Activated naive CD4-positive, alpha-beta T cell treated with anti-CD3 and anti-CD28 coated beads, Interleukin-2, amount 50 U/mL, for 16 hours (primary cell): ENCODE measurements around the gene SPRED2.
"Not testable (repeated sequence)": the region's sequence is repeated elsewhere in the genome, so short reads cannot be mapped to it uniquely, and the experiment has no call there.

Experiments
- DNase-seq: peaks from one replicate; pipeline ENCODE4 v3.0.0-alpha.2; 2020

Gene SPRED2

DNA sequence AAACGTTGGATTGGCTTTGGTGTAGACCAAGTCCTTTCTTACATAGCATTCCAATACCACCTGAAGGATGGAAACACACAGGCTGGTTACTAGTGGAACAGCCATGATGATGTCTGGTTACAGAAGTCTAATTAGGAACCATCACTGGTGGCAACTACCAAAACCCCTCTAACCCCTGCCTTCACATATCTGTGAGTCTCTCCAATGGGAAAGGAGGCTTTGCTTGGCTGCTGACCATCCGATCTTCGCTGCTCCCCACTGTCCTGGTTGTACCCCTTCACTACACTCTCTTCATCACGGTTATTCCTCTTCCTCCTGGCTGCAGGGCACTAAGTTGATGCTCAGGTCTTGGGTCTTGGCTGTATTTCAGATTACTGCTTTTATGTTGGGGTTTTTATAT, 97.7 kb downstream of the SPRED2 start:
- no peak for DNase-seq

DNA sequence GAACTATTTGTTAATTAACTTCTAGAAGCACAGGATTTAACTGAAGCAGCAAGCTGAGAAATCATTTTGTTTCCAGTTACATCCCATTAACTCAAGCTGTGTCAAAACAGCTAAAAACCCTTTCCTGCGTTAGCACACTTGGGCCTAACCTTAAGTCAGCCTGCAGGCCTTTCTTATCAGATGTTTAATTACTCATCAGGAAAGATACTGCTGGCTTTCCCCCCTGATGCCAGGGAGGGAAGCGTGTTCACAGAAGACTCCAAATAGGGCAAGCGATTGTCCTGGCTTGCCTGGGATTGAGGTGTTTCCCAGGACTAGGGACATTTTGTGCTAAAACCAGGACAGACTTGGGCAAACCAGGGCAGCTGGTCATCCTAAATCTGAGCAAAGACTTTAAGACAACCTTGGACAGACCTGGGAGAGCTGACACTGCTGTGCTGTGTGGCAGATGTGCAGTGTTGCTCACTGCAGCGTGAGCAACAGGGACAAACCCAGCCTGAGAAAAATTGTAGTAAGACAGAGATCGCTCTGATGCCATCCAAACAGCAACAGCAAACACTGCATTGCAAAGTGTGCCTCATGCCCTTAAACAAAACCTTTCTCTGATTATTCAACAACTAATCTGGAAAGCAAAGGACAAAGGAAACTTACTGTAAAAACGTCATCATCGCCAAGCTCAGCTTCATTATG, 100.9 kb downstream of the SPRED2 start:
- DNase-seq, result no peak

DNA sequence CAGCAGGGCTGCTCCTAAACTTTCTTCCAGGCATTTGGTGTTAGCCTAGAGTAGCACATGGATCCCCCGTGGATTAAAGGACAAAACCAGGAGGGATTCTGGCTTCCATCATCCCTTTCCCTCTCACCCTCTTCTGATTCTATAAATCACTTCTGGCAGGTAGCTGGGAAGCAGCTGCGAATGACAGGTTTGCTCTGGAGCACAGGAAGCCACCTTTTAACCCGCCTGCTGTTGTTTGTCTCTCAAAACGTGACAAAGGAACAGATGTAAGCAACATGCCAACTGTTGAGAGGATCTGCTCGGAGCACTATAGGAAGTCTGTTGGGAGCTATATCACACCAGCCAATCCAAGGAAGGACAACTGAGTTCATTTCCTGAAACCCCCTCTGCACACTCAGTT, 102.9 kb downstream of the SPRED2 start:
- no peak for DNase-seq

DNA sequence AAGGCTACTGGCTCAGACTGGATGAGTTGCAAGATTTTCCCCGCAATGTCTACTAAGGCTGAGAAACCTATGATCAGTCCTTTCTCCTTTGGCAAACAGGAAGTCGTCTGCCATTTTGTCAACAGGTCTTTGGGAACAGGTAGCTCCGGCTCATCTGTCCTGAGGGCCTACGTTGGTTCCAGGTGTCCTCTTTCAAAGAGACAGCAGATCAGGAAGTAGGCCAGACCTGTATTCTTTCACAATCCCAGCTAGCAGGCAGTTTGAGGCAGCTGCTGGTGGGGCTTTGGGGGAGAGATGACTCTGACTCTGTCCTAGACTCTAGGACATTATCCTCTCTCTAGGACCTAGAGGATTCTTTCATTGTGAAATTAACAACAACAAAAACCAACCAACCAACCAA, 106.1 kb downstream of the SPRED2 start:
- no peak for DNase-seq

DNA sequence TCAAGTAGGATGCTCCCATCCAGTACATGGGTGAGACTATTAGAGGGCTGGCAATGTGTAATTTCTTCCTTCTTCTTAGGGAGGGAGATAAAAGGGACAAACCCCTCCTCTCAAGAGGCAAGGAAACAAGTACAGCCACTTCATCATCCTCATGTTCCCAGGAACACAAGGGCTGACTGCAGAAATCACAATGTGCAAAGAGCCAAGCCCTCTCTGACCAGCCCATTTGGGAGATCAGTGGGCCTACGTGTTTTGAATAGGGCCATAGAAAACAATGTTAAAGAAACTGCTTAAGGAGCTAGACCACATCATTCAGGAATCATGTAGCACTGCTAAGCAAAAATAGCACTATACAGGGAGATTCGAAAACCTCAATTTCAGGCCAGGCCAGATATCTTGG, 107.3 kb downstream of the SPRED2 start:
- no peak for DNase-seq

DNA sequence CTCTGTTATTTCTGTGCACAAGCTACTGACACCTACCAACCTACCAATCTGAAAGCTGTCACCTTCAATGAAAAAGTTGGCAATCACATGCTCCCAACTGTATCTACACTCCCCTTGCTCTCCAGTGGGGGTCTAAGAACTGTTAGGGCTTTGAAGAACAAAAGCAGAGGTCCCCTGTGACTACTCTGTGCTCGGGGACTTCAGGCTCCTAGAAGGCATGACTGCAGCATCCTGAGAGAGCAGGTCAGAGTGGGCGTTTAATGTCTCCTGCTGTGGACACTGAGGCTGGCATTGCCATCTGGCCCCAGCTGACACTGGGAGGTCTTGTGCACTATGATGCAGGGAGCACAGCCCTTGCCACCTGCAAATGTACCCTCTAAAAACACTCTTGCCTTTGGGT, 111.5 kb downstream of the SPRED2 start:
- DNase-seq, result no peak

DNA sequence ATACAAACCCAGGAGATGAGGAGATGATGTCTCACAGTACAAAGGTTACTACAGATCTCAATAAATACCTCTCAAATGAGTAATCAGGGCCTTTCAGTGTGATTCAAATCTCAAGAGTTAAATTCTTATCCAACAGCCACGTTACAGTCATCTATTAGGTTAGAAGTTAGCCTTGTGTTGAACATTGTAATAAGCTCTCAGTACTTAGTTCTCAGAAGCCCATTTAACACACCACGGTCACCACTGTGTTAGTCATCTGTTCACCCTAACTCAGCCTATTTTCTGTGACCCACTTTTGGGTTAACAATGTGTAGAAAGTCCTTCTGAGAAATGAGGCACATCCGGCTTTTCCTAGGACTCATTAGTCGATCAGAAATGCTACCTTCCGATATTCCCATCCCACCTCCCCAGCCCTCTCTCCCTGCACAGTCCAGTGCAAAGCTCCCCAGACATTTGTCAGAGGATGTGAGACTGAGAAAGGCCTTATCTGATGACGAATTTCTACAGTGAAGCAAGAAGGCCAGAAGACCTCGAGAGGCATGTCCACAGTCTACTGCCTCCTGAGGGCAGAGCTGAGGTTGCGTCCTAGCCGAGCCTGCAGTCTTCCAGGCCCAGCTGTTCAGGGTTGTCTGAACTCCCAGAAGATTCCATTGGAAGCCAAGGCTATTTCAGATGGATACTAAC, 112.2 kb downstream of the SPRED2 start:
- DNase-seq, result no peak

DNA sequence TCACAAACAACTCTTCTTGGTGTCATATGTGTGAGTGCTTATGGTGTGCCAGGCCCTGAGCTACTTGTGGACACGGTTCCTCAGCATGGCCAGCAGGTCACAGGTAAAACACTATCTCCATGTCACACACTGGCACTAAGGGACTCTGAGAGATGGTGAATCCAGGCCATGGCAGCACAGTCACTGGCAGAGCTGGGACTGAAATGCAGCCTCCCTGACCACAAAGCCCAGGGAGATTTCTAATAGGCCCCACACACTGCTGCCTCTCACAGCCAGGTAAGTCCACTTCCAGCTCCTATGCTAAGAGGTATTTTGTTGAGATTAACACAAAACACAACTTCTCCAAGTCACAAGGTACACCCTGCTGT, 112.7 kb downstream of the SPRED2 start:
- DNase-seq, result no peak

DNA sequence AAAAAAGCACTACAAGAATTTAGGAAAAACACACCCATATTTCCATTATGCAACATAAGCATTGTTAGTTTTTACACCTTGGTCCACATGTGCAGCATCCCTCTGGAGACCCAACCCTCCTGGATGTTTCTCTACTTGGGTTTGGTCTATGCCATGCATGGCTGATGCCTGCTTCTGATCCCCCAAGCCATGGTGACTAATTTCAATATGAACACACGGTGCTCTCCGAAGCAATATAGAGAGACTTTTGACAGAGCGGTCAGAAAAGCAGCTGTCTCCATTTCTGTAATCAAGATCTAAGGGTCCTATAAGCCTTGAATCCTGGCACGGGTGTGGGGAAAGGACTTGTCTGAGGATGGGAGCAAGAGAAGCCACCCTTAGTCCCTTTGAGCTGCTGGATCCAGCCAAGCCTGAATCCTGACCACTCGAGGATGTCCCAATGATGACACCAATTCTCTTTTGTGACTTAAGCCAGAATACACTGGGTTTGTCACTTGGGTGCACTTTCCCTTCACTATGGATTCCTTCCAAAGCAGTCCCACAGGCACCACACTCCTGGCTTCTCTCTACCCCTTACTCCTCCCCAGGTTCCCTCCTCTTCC, 113.2 kb downstream of the SPRED2 start:
- no peak for DNase-seq

DNA sequence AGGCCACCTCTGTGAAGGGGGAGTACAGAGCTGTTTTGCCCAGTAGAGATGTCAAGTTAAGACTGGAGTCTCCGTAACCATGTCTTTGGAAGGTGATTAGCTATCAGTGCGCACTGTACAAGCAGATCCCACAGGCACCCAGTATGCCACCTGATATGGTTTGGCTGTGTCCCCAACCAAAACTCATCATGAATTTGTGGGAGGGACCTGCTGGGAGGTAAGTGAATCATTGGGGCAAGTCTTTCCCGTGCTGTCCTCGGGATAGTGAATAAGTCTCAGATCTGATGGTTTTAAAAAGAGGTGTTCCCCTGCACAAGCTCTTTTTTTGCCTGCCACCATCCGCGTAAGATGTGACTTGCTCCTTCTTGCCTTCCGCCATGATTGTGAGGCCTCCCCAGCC, 114.6 kb downstream of the SPRED2 start:
- no peak for DNase-seq

DNA sequence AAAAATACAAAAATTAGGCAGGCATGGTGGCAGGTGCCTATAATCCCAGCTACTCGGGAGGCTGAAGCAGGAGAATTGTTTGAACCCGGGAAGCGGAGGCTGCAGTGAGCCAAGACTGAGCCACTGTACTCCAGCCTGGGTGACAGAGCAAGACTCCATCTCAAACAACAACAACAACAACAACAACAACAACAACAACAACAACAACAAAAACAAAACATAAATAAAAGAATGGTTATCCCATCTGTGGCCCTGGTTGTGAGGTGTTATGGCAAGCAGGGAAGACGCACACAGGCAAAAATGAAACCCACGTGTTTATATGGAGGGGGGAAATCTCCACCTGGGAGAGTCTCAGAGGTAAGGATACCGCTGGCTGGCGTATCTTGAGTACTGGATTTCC, 115.0 kb downstream of the SPRED2 start:
- DNase-seq, result not testable (repeated sequence)

DNA sequence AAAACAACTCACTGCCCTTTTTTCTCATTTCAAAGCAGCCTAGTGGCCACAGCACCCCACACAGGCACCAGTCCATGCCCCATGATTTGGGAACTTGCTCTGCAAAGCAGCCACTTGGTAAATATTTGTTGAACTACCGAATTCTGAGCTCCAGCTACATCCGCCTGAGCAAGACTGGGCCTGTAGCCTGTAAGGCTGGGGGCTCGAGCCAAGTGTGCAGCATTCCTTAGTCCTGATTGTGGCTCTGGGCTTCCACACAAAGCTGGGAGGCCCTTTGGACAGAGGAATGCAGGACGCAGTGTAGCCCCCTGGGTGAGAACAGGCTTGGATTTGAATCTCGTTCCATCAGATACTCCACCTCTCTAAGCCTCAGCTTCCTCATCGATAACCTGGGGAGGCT, 116.3 kb downstream of the SPRED2 start:
- DNase-seq, result no peak

DNA sequence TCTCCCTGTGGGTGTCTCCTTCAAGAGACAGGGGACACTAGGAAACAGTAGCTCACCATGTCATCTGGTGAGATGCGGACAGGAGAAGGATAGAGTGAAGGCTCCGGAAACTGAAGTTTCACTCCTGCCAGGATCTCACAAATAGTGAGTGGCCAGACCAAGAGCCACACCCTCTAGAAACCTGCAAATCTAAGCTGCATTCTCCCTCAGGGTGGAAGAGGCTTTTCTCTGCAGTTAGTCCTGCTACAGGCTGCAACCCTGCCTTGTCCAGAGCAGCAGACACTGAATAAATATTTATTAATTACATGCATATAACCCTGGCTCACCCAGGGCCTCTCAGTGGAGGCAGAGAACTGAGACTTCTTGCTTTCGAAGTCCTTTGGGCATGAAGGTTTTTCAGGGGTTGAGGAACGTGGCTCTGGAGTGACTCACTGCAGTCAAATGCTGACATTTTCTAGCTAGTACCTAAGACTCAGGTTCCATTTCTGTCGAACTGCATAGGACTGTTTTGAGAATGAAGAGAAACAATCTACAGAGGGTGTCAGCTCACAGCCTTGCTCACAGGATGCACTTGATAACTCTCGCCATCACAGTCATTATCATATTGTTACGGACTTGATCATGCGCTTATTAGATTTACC, 117.5 kb downstream of the SPRED2 start:
- DNase-seq, result no peak

DNA sequence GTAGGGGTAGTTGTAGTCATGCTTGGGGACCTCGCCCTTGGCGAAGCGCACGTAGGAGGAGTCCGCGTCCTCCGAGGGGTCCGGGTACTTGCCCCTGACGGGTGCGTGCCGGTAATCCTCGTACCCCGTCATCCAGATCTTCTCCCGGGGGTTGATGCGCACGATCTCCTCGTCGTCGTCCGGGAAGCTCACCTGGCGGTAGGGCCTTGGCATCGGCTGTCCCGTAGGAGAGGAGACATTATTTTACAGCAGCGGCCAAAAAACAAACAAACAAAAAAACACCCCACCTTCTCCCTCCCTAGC, 118.5 kb downstream of the SPRED2 start:
- DNase-seq, result no peak

DNA sequence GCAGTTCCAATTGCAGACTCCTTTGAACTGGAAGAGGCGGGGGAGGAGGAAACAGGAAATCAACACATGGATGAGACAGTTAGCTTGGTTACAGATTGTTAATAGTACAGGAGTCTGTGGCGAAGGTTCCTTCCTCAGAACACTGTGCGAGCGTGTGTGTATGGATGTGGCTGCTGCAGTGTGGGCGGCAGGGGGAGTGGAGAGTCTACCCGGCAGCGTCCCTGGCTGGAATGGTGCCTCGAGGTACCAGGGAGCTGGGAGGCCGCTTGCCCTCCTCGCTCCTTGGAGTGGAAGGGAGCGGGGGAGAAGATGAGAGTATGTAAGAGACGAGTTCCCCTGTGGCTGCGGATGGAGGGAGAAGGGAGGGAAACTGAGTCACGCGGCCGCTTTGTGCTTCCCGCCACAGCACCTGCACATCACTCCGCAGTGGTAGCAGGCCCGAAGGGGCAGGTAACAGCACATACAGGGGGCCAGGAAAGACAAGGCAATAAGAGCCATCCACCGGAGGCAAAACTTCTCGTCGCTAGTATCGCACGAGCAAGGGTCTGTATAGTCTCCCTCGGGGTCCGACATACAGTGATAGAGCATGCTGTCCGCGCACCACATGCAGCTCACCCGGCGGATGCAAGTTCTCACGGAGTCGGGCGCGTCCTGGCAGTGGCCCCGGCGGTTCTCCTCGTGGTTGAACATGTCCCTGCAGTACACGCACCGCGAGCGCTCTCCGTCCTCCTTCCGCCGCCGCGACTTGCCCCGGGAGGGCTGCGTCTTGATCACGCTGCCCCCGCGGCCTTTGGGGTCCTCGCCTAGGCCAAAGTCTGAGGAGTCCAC, 119.1 kb downstream of the SPRED2 start:
- no peak for DNase-seq

DNA sequence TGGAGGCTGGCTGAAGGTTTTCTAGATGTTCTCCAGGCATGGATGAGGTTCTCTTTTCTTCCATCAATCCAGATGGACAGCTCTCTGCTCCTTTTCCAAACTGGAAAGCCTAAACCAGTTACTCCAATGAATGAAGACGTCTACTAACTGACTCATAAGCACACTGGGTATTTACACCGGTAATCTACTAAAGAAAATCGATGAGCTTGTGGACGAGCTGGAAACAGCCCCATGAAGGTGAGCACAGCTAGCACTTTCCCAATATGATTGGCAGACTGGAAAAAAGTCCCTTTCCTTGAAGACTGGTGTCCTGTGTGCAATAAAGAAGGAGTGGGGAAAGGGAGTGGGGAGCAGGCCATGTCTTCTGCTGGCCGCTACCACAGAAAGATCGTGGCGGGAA, 120.8 kb downstream of the SPRED2 start:
- no peak for DNase-seq

DNA sequence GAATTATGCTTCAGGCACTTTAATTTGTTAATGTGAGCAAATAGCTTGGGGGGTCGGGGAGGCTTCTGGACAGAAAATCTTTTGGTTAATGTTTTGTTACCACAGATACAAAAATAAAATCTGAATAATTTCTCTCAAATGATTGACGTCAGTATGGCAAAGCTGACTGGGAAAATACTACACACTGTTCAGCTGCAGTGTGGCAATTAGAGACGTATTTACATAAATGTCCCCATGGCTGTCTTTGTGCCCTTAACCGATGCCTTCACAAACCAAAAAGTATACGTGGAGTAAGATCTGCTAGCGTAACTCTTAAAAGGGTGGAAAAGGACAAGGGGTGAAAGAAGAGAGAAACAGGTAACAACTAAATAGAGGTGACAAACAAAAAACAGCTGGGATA, 121.3 kb downstream of the SPRED2 start:
- no peak for DNase-seq

DNA sequence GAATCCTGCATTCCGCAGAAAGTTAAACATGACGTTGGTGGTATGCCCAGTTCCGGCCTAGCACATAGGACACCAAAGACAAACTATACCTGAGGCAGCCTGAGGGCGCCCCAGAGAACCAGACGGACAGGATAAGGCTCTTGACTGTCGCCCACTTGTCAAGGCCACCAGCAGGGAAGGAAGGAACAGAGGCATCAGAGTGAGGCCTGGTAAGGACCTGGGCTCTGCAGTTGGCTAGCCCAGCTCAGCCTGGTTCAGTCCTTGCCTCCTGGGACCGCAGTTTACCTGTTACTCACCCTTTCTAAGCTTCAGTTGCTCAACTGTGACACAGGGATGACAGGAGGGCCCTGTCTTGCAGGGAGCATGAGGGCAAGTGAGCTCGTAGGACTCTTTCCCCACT, 122.7 kb downstream of the SPRED2 start:
- DNase-seq, result no peak

DNA sequence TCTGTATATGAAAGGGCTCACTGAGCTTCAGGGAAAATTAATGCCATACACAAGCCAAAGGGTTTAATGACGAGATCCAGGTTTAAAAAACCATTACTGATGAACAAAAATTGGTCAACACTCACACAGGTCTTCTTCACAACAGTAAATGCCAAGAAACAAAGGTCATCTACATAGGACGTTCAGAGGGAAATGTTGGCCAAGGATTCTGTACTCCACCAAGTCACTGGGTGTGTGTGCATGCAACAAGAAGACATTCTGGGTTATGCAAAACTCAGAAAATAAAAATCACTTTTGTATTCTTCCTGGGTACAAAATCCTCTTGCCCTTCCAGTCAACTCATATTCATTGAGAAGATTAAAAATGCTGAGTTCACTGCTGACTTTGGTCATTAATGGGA, 126.5 kb downstream of the SPRED2 start:
- DNase-seq, result no peak

DNA sequence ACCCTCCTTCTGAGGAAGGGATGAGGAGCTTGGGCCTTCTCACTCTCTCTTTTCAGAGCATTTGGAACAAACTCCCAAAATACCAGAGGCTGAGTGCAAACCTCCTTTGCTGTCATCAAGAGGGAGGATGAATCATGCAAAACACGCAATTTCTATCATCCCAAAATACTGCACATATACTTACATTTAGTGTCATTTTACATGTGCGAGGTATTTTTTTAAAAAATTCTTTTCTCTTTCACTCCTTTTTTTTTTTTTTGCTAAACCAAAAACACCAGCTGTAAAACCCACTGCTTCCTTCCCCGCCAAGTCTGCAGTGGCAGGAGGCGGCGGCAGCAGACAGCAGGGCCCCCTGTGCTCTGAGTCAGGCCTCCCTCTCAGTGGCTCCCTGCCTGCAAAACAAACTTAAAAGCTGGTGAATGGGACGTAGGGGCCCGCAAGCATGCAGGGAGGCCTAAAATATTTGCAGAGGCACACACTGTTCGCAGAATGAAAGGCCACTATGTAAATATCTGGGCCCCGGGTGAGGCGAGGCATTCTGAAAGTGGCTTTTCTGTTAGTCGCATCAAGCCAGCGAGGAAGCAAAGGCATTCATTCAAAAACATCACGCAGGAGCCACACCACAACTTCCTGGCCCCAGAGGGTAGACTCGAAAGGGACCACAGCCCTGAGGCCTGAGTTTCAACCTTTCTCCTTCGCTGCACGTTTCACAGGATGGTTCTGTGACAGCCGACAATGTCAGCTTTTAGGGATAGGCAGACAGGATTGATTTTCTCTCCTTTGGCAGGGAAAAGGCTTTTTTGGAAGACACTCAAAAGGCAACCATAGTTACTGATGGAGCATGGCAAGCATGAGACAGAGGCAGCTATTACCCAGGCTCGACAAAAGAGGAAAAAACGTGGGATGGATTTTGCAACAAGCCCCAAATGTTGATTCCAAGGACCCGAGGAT, 131.4 kb downstream of the SPRED2 start:
- peak; percentile 83 for DNase-seq

DNA sequence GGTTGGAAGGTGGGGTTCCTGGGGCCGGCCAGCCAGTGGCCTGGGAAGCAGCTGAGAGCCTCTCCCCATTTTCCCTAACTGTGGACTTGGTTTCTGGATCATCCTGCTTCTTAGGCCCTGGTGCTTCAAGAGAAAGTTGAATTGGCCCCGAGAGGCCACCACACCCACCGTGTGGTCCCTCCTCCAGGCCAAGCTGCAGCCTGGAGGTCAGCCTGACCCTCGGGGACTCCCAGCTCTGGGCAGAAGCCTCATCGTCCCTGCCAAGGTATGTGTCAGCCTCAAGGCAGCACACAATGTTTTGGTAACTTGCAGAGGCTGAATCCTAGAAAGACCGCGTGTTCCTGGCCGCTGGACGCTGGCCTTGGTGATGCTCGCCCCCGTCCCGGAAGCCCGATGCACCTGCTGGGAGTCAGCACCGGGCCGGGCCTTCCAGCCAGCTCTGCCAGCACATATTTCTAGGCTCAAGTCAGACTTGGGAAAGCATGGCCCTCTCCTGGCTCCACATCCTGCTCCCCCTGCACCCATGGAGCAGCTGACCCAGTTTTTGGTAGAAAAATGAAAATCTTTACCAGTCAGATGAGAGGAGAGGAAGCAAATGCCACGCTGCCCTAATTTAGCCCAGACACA, 132.2 kb downstream of the SPRED2 start:
- no peak for DNase-seq

DNA sequence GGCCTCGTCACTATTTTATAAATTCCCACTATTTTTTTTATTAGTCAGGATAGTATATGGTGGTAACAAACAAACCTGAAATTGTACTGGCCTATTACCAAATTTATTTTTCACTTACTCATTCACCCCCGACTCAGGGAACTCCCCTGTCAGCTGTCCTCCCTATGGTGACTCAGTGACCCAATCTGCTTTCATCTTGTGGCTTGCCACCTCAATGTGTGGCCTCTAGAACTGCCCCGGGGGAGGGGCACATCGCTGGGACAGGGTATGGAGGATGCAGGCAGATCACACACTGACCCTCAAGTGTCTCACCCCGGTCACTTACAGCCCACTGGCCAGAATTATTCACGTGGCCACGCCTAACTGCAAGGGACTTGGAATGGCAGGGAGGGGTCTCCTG, 133.2 kb downstream of the SPRED2 start:
- DNase-seq, result peak; percentile 56
